Mucosa of descending colon (tissue), 3 donors: ENCODE measurements around the gene ZCCHC7. TPM values are rescaled to one million over a fixed set of nuclear protein-coding genes. Genes with fewer than 3 reads are reported as not detected.

Experiments used
- ATAC-seq: fragments of 200-7000 bp; cut with Tn5 transposase; one replicate; pipeline ENCODE4 v1.9.1; 2020; ENCODE audit warnings: mild to moderate bottlenecking, moderate library complexity
- DNase-seq, 3 donors: peaks; one replicate each; pipeline ENCODE4 v3.0.0-alpha.2; 2020
- H3K36me3 ChIP-seq: fragments of 200-600 bp; one replicate; pipeline ENCODE4 v1.8.0; 2021; ENCODE audit warnings: low read depth, mild to moderate bottlenecking
- H3K4me1 ChIP-seq: fragments of 200-600 bp; one replicate; pipeline ENCODE4 v1.8.0; 2021; ENCODE audit warnings: low read depth, mild to moderate bottlenecking
- H3K4me3 ChIP-seq: fragments of 200-600 bp; one replicate; pipeline ENCODE4 v1.8.0; 2021; ENCODE audit warnings: mild to moderate bottlenecking
- H3K9me3 ChIP-seq: fragments of 200-600 bp; one replicate; pipeline ENCODE4 v1.8.0; 2021; ENCODE audit warnings: mild to moderate bottlenecking
- CTCF ChIP-seq: fragments of 200-600 bp; IDR thresholded peaks from one replicate; pipeline ENCODE4 v1.8.0; 2022; ENCODE audit warnings: antibody characterized with exemption, mild to moderate bottlenecking
- intact Hi-C, 2 donors: fragments of 100-400 bp; cut with DNase I in 1 of 2; cut with micrococcal nuclease in 1 of 2; formaldehyde crosslinking; loops; one replicate each; pipeline versions ENCODE4 v1.11.0 to v1.11.1; 2022; cut with DNase I, micrococcal nuclease
- total RNA-seq, 3 donors: library from RNA; stranded (reverse); fragmentation: NEBNext Ultra II Directional in 2 of 3; extraction: Animal tissue kit (Norgen Biotek cat#: 25700) in 2 of 3; gene quantifications; one replicate each; pipeline versions ENCODE4 v1.2.1 to v1.2.4, GENCODE V29; 2021 to 2023
- donor health status: DM: no; HTN: no; CAD: no; lungs with moderate emphysema.
- donor health status: DM: no; HTN: no; CAD: no.
- donor health status: DM: no; HTN: yes; CAD: no.

The ZCCHC7 gene
- total RNA-seq, 3 donors from 2014 or later: 18.3 to 25.7 (median 19.7) TPM

GRCh38 chr9:37149666-37150308, 29.4 kb downstream of the ZCCHC7 start:
- Histone ChIP-seq H3K9me3 (no peaks in the 10 kb centered on the region), H3K36me3 (no peaks in the 10 kb centered on the region), H3K4me1 (peaks cover 4% of the 10 kb centered on the region), H3K4me3 (no peak overlapping the region)
- ATAC-seq (no peak), DNase-seq (no peak)
- intact Hi-C loops: no loop called here
- no peak for TF ChIP-seq CTCF

GRCh38 chr9:37150415-37150814, 30.0 kb downstream of the ZCCHC7 start:
- H3K9me3 ChIP-seq: no peaks in the 10 kb centered on the region
- ATAC-seq: no peak
- H3K4me3 ChIP-seq: no peak overlapping the region

GRCh38 chr9:37151812-37152211, 31.4 kb downstream of the ZCCHC7 start:
- Histone ChIP-seq H3K4me3 (no peak overlapping the region), H3K9me3 (no peaks in the 10 kb centered on the region), H3K4me1 (no peaks in the 10 kb centered on the region), H3K36me3 (no peaks in the 10 kb centered on the region)
- intact Hi-C loops: no loop called here
- TF ChIP-seq CTCF: no peak
- no peak for ATAC-seq
- no peak for DNase-seq

More at GRCh38 chr9:37150415-37150814, 30.0 kb downstream of the ZCCHC7 start:
- TF ChIP-seq CTCF: no peak
- intact Hi-C loops: no loop called here
- H3K4me1 ChIP-seq: peaks cover 4% of the 10 kb centered on the region
- no peaks in the 10 kb centered on the region for H3K36me3 ChIP-seq
- DNase-seq: no peak

GRCh38 chr9:37152365-37152764, 32.0 kb downstream of the ZCCHC7 start:
- intact Hi-C loops: no loop called here
- TF ChIP-seq CTCF: no peak
- Histone ChIP-seq H3K9me3 (no peaks in the 10 kb centered on the region), H3K4me3 (no peak overlapping the region), H3K4me1 (no peaks in the 10 kb centered on the region), H3K36me3 (no peaks in the 10 kb centered on the region)
- ATAC-seq (no peak), DNase-seq (no peak)

- Histone ChIP-seq H3K4me1 (no peaks in the 10 kb centered on the region), H3K36me3 (no peaks in the 10 kb centered on the region), H3K9me3 (no peaks in the 10 kb centered on the region), H3K4me3 (no peak overlapping the region)
- intact Hi-C loops: no loop called here
- DNase-seq: no peak
- ATAC-seq: no peak
- no peak for TF ChIP-seq CTCF
These were observed 35.2 kb downstream of the ZCCHC7 start for GRCh38 chr9:37155601-37156000.

GRCh38 chr9:37156205-37156604, 35.8 kb downstream of the ZCCHC7 start:
- Histone ChIP-seq H3K4me1 (no peaks in the 10 kb centered on the region), H3K36me3 (no peaks in the 10 kb centered on the region), H3K4me3 (no peak overlapping the region), H3K9me3 (no peaks in the 10 kb centered on the region)
- TF ChIP-seq CTCF: no peak
- intact Hi-C loops: no loop called here
- ATAC-seq: no peak
- no peak for DNase-seq
